Activated CD4-positive, alpha-beta memory T cell treated with anti-CD3 and anti-CD28 coated beads, Interleukin-2, amount 10 ng/mL, durations not matched to agents 7 days and 5 days (primary cell): ENCODE measurements around the gene SPRY2. TPM values are rescaled to one million over a fixed set of nuclear protein-coding genes. Genes with fewer than 3 reads are reported as not detected.

ENCODE experiments used
- CTCF ChIA-PET: fragments of 350-600 bp; sonication (Branson Sonifier 250); formaldehyde crosslinking; loops from one replicate; lab custom pipeline; 2021; ENCODE audit warnings: antibody characterized with exemption, inconsistent platforms; lab: Charles Lee
- POLR2A ChIA-PET: fragments of 350-600 bp; sonication (Branson Sonifier 250); formaldehyde crosslinking; loops from one replicate; lab custom pipeline; 2021; ENCODE audit warnings: antibody characterized with exemption; lab: Charles Lee
- DNase-seq: peaks from one replicate; pipeline ENCODE4 v3.0.0-alpha.2; 2020
- H3K27ac Mint-ChIP-seq: one replicate; pipeline ENCODE4 v1.8.0; 2021; ENCODE audit warnings: mild to moderate bottlenecking, mixed read lengths
- H3K27me3 Mint-ChIP-seq: one replicate; pipeline ENCODE4 v1.8.0; 2021; ENCODE audit warnings: mixed read lengths
- H3K36me3 Mint-ChIP-seq: one replicate; pipeline ENCODE4 v1.8.0; 2021; ENCODE audit warnings: low read depth, mixed read lengths
- H3K4me1 Mint-ChIP-seq: one replicate; pipeline ENCODE4 v1.8.0; 2021; ENCODE audit warnings: mixed read lengths
- H3K4me3 Mint-ChIP-seq: one replicate; pipeline ENCODE4 v1.8.0; 2021; ENCODE audit warnings: mild to moderate bottlenecking, mixed read lengths
- H3K9me3 Mint-ChIP-seq: one replicate; pipeline ENCODE4 v1.8.0; 2021; ENCODE audit warnings: mixed read lengths
- total RNA-seq, 2 experiments: library from RNA; stranded (reverse); gene quantifications; one replicate each; pipeline ENCODE4 v1.2.3, GENCODE V29; 2021

Gene SPRY2
- total RNA-seq, 2 experiments from 2014 or later, result not detected

DNA sequence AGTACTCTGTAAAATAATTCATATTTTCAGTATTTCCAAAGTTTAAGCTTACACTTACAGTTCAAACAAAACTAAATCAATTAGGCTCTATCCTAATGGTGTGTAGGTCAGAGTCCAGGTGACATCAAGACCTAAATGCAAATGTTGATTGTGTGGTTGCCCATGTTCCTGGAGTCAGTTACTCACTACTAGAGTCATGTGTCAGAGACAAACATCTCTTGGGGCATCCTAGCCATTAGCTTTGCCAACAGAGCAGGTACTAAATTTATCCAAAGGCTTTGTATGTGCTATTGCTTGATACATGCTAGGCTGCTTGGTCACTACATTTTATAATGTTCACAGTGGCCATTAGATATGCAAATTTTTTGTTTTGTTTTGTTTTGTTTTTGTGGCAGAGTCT lies 11.7 kb downstream of the SPRY2 start:
- no peak overlapping the region for H3K27ac Mint-ChIP-seq
- no peaks in the 10 kb centered on the region for H3K27me3 Mint-ChIP-seq
- no peaks in the 10 kb centered on the region for H3K4me1 Mint-ChIP-seq
- no peaks in the 10 kb centered on the region for H3K36me3 Mint-ChIP-seq
- DNase-seq, result no peak
- no peaks in the 10 kb centered on the region for H3K9me3 Mint-ChIP-seq
- POLR2A ChIA-PET, result no interaction called here
- H3K4me3 Mint-ChIP-seq, result no peak overlapping the region
- CTCF ChIA-PET, result interaction anchor here (1.5 kb wide), 1 partner anchor 14 kb away, joined by 4 read pairs; no protein-coding TSS in a partner anchor

DNA sequence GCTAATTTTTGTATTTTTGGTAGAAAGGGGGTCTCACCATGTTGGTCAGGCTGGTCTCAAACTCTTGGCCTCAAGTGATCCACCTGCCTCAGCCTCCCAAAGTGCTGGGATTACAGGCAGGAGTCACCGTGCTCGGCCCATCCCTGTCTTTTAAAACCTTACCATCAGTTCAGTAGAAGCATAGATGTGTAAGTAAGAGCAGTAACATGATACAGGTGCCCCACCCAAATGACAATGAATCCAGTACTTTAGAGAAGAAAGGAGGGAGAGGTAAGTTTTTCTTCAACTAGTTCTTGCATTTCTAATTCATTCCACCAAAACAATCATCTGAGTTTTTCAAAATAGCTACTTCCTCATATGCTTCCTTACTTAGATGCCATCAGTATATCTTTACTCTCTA lies 21.9 kb downstream of the SPRY2 start:
- Mint-ChIP-seq H3K9me3 (peaks cover 3% of the 10 kb centered on the region), H3K4me3 (no peak overlapping the region), H3K36me3 (no peaks in the 10 kb centered on the region), H3K27me3 (no peaks in the 10 kb centered on the region), H3K27ac (no peak overlapping the region), H3K4me1 (no peaks in the 10 kb centered on the region)
- CTCF ChIA-PET, result no interaction called here
- DNase-seq, result no peak
- POLR2A ChIA-PET, result no interaction called here

DNA sequence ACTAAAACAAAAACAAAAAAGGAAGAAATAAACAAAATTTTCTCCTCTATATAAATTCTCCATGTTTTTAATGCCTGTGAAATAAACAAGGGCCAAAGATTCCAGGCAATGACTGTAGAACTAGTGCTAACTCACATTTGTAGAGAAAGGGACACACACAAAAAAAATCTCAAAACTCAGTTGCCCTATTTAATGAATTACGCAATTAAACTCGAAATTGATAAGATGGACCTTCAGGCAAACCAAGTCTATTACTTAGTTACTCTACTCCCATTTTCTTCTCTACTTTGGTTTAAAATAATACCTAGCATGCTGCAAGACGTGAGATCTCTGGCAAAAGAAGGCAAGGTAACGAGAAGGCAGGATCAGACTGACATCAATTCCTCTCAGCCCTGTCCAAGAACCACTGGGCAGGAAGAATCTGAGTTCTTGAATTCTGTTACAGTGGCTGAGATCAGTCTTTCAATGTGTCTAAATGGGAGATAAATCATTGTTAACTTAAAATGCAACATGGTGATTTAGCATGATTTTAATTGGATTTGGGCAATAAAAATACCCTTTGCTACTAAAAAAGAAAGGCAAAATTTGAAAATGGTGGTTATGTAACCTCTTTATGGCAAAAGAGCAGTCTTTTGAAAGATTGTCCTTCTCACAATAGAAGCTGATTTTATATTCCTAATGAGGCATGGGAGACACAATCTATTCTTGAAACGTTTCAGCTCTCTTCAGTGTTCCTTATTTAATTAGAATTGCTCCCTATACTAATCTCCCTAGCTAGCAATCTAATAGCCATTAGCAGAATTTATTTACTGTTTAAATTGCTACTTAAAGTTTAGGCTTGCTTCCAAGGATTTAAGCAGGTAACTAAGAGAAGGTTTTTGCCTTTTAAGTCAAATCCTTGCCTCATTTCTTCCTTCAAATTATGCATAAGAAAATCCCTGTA lies 25.9 kb downstream of the SPRY2 start:
- no peaks in the 10 kb centered on the region for H3K27me3 Mint-ChIP-seq
- CTCF ChIA-PET, result no interaction called here
- peaks cover 3% of the 10 kb centered on the region for H3K9me3 Mint-ChIP-seq
- no peaks in the 10 kb centered on the region for H3K36me3 Mint-ChIP-seq
- no peak overlapping the region for H3K27ac Mint-ChIP-seq
- POLR2A ChIA-PET, result no interaction called here
- H3K4me3 Mint-ChIP-seq, result no peak overlapping the region
- no peak for DNase-seq
- H3K4me1 Mint-ChIP-seq, result no peaks in the 10 kb centered on the region

DNA sequence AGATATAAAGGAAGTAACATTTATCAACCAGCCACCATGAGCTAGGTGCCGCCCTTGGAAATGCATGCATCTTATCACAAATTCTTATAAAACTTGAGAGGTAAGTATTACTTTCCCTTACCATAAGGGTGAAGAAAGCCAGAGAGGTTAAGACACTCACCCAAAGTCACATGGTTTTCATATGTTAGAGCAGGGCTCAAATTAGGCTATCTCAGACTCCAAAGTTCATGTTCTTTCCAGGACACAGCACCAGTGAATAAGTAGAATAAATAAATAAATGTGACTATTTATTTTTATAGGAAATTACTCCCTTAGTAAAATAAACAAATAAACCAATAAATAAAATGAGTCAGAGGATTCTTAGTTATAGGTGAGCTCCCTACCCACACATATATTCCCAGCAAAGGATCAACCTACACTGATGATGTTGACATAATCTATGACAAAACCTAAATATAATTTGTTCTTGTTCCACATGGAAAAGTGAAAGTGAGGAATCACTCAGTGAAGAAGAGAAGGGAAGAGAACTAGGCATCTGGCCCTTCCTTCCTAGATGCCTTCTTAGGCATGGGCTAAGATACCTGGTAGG lies 27.2 kb downstream of the SPRY2 start:
- no peaks in the 10 kb centered on the region for H3K27me3 Mint-ChIP-seq
- CTCF ChIA-PET, result interaction anchor here (0.5 kb wide), 1 partner anchor 24 kb away, joined by 3 read pairs; no protein-coding TSS in a partner anchor
- DNase-seq, result no peak
- no peaks in the 10 kb centered on the region for H3K9me3 Mint-ChIP-seq
- no peak overlapping the region for H3K27ac Mint-ChIP-seq
- POLR2A ChIA-PET, result no interaction called here
- no peaks in the 10 kb centered on the region for H3K4me1 Mint-ChIP-seq
- H3K4me3 Mint-ChIP-seq, result no peak overlapping the region
- no peaks in the 10 kb centered on the region for H3K36me3 Mint-ChIP-seq

DNA sequence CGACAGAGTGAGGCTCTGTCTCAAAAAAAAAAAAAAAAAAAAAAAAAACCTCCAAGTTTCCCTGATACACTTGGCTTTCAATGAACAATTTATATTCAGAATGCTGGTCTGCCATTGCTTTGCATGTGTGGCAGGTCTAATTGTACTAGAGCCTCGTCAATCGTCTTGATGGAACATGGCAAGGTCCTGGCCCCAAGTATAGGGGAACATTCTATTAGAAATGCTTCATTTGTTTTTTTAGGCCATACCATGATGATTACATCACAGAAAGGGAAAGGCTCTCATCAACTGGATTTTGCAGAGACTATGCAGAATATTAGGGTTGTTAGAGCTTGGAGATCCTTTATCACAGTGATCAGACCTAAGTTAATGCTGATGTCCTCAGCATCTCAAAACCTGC lies 28.0 kb downstream of the SPRY2 start:
- ChIA-PET CTCF (no interaction called here), POLR2A (no interaction called here)
- H3K4me1 Mint-ChIP-seq, result no peaks in the 10 kb centered on the region
- no peak for DNase-seq
- no peaks in the 10 kb centered on the region for H3K27me3 Mint-ChIP-seq
- no peaks in the 10 kb centered on the region for H3K9me3 Mint-ChIP-seq
- no peak overlapping the region for H3K27ac Mint-ChIP-seq
- H3K36me3 Mint-ChIP-seq, result no peaks in the 10 kb centered on the region
- no peak overlapping the region for H3K4me3 Mint-ChIP-seq

DNA sequence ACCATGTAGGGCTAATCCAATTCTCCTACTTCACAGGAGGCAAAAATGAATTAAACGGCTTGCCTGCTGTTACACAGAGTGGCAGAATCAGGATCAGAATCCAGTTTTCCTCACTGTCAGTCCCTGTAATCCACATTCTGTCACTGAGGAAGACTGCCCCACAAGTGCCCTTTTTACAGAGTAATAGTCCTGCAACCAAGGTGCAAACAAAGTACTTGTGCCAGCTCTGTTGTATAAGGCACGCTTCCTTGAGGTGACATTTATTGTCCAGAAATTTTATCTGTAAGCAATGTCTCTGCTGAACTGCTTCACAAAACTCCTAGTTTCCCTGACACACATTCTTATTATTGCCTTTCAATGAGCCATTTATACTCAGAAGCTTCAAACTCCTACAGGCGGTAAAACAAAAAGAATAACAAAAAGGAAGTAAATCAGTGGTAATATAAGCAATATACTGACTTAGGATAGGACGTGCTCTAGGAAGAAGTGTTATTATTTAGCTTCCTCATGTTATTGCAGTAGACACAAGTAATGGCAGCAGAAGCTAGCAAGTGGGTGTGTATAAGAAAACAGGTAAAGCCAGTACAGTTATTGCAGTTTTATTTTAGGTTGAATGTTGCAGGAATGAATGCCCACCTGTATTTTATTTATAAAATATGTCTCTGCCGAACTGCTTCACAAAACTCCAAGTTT lies 28.8 kb downstream of the SPRY2 start:
- CTCF ChIA-PET, result no interaction called here
- Mint-ChIP-seq H3K27ac (no peak overlapping the region), H3K4me1 (no peaks in the 10 kb centered on the region), H3K4me3 (no peak overlapping the region), H3K27me3 (no peaks in the 10 kb centered on the region), H3K36me3 (no peaks in the 10 kb centered on the region), H3K9me3 (no peaks in the 10 kb centered on the region)
- no peak for DNase-seq
- POLR2A ChIA-PET, result no interaction called here

DNA sequence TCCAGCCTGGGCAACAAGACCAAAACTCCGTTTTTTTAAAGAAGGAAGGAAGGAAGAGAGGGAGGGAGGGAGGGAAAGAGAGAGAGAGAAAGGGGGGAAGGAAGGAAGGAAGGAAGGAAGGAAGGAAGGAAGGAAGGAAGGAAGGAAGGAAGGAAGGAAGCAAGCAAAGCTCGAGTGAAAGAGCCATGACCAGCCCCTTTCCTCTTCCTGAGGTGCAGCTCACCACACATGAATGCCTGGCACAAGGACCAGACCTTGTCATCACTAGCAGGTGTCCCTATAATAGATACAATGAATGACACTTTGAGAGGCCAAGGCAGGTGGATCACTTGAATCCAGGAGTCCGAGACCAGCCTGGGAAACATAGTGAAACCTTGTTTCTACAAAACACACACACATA lies 31.0 kb downstream of the SPRY2 start:
- no peaks in the 10 kb centered on the region for H3K4me1 Mint-ChIP-seq
- ChIA-PET CTCF (no interaction called here), POLR2A (no interaction called here)
- no peaks in the 10 kb centered on the region for H3K9me3 Mint-ChIP-seq
- H3K4me3 Mint-ChIP-seq, result no peak overlapping the region
- H3K27me3 Mint-ChIP-seq, result no peaks in the 10 kb centered on the region
- H3K27ac Mint-ChIP-seq, result no peak overlapping the region
- DNase-seq, result no peak
- no peaks in the 10 kb centered on the region for H3K36me3 Mint-ChIP-seq

DNA sequence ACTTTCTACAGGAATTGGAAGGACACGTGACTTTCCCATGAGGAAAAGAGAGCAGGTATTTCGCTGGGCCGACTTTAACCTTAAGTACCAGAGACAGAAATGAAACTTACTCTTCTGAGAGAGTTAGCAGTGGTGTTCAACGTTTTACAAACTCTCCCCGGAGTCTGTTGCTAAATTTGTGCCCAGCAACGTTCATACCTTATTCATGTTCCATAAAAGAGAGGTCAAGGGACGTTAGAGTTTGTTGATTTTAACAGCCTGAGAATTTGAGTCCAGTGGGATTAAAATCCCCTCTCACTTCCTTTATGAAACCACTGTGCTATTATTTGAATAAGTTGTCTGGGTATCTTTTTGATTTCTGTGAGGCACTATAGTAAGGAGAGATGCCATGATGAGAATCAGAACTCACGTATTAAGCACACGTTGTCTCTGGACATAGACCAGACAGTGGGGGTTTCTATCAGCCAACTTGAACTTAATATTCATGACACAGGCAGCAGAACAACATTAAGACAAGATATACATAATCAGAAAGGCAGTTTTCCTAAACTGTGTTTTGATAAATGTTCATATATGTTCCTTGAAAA lies 33.4 kb downstream of the SPRY2 start:
- H3K4me1 Mint-ChIP-seq, result no peaks in the 10 kb centered on the region
- no peaks in the 10 kb centered on the region for H3K27me3 Mint-ChIP-seq
- DNase-seq, result no peak
- POLR2A ChIA-PET, result no interaction called here
- H3K27ac Mint-ChIP-seq, result no peak overlapping the region
- no peak overlapping the region for H3K4me3 Mint-ChIP-seq
- H3K36me3 Mint-ChIP-seq, result no peaks in the 10 kb centered on the region
- CTCF ChIA-PET, result no interaction called here
- H3K9me3 Mint-ChIP-seq, result peaks cover 3% of the 10 kb centered on the region

DNA sequence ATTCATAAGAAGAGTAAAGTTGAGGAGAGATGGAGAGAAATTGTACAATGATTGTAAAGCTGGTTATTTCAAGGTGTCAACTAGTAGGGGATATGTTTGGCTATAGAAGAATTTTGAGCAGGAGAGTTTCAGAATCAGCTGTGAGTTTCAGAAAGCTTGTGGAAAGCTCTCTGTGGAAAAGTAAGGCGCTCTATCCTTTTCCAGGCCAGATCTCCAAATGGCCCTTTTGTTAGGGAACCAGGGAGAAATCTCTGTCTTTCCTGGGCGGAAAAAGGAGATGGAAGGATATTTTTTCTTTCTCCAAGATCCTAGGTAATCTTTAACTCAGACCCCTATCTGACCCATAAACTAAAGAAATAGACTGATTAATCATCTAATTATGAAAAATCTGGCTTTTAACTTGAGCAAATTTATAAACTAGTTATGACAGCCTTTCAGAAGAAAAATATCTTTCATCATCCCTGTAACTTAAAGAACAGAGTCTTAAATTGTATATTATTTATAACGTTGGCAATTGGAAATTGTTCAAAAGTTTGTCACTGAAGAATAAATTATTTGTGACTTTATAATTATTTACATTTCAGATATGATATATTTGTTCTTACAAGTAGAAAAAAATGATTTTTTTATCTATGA lies 34.5 kb downstream of the SPRY2 start:
- no peak overlapping the region for H3K4me3 Mint-ChIP-seq
- POLR2A ChIA-PET, result no interaction called here
- H3K36me3 Mint-ChIP-seq, result no peaks in the 10 kb centered on the region
- CTCF ChIA-PET, result no interaction called here
- H3K4me1 Mint-ChIP-seq, result no peaks in the 10 kb centered on the region
- DNase-seq, result no peak
- H3K27me3 Mint-ChIP-seq, result no peaks in the 10 kb centered on the region
- H3K27ac Mint-ChIP-seq, result no peak overlapping the region
- peaks cover 3% of the 10 kb centered on the region for H3K9me3 Mint-ChIP-seq

DNA sequence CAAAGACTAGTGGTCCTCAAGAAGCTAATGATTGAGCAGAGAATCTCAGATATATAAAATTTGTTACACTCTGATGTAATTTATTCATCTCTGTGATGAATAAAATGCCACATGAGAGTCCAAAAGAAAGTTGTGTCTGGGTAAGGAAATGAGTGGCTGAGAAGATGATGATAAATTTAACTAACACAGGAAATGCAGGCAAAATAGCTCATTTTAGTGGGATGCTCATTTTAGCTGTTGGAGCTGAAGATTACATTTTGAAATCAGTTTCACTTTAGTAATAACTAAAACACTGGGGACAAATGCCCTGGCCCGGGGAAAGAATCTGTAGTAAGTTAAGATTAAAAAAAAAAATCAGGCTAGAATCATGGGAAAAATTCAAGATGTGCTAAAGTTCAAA lies 35.2 kb downstream of the SPRY2 start:
- H3K27me3 Mint-ChIP-seq, result no peaks in the 10 kb centered on the region
- POLR2A ChIA-PET, result no interaction called here

DNA sequence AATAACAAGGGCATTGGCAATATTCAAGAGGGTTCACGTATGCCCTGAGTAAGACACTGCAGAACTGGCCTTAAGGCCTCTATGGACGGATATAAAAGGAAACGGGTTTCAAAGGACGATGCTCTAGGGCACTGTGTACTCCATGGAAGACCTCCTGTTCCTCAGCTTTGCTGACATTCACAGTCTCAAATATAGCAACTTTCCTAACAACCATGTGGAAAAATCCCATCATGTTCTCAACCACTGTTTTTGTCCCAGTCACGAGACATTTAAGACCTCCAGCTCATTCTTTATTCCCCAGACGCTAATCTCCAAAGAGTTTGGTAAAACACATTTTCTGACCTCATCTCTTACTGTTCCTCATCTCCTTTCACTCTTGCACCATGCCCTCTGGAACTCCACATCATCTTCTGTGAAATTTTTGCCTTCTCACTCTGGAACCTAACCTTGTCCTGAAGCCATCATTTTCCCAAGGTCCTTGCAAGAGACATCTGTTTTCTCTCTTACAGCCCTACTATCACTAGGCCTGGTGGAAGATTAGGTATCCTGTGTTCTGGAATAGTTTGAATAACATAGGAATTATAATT lies 37.6 kb downstream of the SPRY2 start:
- H3K36me3 Mint-ChIP-seq, result no peaks in the 10 kb centered on the region
- no peaks in the 10 kb centered on the region for H3K27me3 Mint-ChIP-seq
- no peaks in the 10 kb centered on the region for H3K4me1 Mint-ChIP-seq
- CTCF ChIA-PET, result no interaction called here
- no peak overlapping the region for H3K27ac Mint-ChIP-seq
- H3K4me3 Mint-ChIP-seq, result no peak overlapping the region
- H3K9me3 Mint-ChIP-seq, result peaks cover 3% of the 10 kb centered on the region
- DNase-seq, result no peak
- POLR2A ChIA-PET, result no interaction called here

More for the DNA sequence above, 35.2 kb downstream of the SPRY2 start:
- H3K27ac Mint-ChIP-seq, result no peak overlapping the region
- H3K36me3 Mint-ChIP-seq, result no peaks in the 10 kb centered on the region
- H3K4me3 Mint-ChIP-seq, result no peak overlapping the region
- H3K9me3 Mint-ChIP-seq, result peaks cover 3% of the 10 kb centered on the region
- DNase-seq, result no peak
- H3K4me1 Mint-ChIP-seq, result no peaks in the 10 kb centered on the region
- CTCF ChIA-PET, result no interaction called here

DNA sequence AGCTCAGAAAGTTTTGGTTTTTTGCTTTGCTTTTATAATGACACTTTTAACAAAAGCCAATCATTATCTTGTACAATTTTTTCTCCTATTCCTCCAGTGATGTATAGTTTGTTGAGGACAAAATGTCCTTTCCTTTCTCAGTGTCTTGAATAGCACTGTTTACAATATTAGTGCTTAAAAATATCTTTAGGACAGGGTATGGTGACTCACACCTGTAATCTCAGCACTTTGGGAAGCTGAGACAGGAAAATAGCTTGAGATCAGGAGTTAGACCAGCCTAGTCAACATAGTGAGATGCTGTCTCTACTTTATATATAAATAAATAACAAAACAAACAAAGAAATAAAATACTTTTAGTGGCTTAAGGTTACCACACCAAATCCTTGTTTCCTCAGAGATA lies 41.9 kb downstream of the SPRY2 start:
- H3K27ac Mint-ChIP-seq, result no peak overlapping the region
- no peaks in the 10 kb centered on the region for H3K27me3 Mint-ChIP-seq
- H3K4me3 Mint-ChIP-seq, result no peak overlapping the region
- no peaks in the 10 kb centered on the region for H3K36me3 Mint-ChIP-seq
- no peaks in the 10 kb centered on the region for H3K4me1 Mint-ChIP-seq
- H3K9me3 Mint-ChIP-seq, result peaks cover 7% of the 10 kb centered on the region
- no peak for DNase-seq
- POLR2A ChIA-PET, result no interaction called here
- CTCF ChIA-PET, result no interaction called here
